Measurements from ENCODE around the gene BFSP1.

BFSP1 gene

GRCh38 chr20:17557675-17558006 is 26.5 kb upstream of the BFSP1 start:
- peak overlapping the region; percentile 19; the same call in 1 of the 2 replicates for H3K4me3 ChIP-seq (ENCODE audit: low read depth, low read length)
- TF ChIP-seq, protein P1, sequence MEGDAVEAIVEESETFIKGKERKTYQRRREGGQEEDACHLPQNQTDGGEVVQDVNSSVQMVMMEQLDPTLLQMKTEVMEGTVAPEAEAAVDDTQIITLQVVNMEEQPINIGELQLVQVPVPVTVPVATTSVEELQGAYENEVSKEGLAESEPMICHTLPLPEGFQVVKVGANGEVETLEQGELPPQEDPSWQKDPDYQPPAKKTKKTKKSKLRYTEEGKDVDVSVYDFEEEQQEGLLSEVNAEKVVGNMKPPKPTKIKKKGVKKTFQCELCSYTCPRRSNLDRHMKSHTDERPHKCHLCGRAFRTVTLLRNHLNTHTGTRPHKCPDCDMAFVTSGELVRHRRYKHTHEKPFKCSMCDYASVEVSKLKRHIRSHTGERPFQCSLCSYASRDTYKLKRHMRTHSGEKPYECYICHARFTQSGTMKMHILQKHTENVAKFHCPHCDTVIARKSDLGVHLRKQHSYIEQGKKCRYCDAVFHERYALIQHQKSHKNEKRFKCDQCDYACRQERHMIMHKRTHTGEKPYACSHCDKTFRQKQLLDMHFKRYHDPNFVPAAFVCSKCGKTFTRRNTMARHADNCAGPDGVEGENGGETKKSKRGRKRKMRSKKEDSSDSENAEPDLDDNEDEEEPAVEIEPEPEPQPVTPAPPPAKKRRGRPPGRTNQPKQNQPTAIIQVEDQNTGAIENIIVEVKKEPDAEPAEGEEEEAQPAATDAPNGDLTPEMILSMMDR (IDR thresholded peaks at IDR 0.05; ENCODE audit: low read depth, low read length): no peak

- TF ChIP-seq, protein P1 (IDR thresholded peaks at IDR 0.05; ENCODE audit: low read depth, low read length): no peak
- peak overlapping the region; percentile 19; the same call in 1 of the 2 replicates for H3K4me3 ChIP-seq (ENCODE audit: low read depth, low read length)
These were observed 25.9 kb upstream of the BFSP1 start for GRCh38 chr20:17556837-17557674.

GRCh38 chr20:17555106-17555505 is 23.9 kb upstream of the BFSP1 start:
- TF ChIP-seq, protein P1 (IDR thresholded peaks at IDR 0.05; ENCODE audit: low read depth, low read length): no peak
- no peak overlapping the region for H3K4me3 ChIP-seq (ENCODE audit: low read depth, low read length)

DNA sequence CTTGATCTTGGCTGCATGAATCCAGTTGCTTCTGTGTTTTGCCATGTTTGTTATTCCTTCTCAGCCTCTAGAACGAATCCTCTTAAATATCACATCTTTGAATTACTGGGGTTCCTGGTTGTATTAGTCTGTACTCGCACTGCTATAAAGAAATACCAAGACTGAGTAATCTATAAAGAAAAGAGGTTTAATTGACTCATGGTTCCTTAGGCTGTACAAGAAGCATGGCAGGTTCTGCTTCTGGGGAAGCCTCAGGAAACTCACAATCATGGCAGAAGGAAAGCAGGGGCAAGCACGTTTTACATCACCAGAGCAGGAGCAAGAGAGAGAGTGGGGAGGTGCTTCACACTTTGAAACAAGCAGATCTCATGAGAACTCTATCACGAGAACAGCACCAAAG is 18.0 kb upstream of the BFSP1 start:
- H3K4me3 ChIP-seq (ENCODE audit: low read depth, low read length): no peak overlapping the region
- TF ChIP-seq, protein P1 (IDR thresholded peaks at IDR 0.05; ENCODE audit: low read depth, low read length): no peak

- TF ChIP-seq, protein P1 (IDR thresholded peaks at IDR 0.05; ENCODE audit: low read depth, low read length): no peak
- H3K4me3 ChIP-seq (ENCODE audit: low read depth, low read length): no peak overlapping the region
These were observed 13.9 kb upstream of the BFSP1 start for GRCh38 chr20:17545127-17545526.

- no peak overlapping the region for H3K4me3 ChIP-seq (ENCODE audit: low read depth, low read length)
- TF ChIP-seq, protein P1 (IDR thresholded peaks at IDR 0.05; ENCODE audit: low read depth, low read length): no peak
These were observed 12.5 kb upstream of the BFSP1 start for GRCh38 chr20:17543531-17544131.

DNA sequence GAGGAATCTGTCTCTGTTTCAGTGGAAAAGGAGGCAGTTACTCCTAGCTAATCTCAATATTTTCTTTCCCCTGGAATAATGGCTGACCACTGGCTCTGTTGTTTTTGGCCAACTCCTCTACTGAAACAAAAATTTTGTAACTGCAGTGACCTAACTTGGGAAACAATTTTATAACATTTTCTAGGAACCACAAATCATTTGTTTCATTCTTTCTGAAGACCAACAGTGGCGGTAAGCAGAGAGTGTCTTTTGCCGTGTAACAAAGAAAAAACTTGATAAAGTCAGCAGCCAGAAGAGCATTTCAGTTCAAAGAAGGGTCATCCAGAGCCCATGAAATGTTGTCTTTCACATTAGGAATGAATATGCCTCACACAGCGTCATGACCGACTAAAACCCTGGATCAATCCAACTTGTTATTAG is 11.8 kb upstream of the BFSP1 start:
- peak overlapping the region; percentile 23; the same call in 1 of the 2 replicates for H3K4me3 ChIP-seq (ENCODE audit: low read depth, low read length)

More for the DNA sequence above, 11.8 kb upstream of the BFSP1 start:
- TF ChIP-seq, protein P1 (IDR thresholded peaks at IDR 0.05; ENCODE audit: low read depth, low read length): no peak

Measured in WI38 (cell line).